ENCODE data around the gene SRXN1. TPM values are rescaled to one million over a fixed set of nuclear protein-coding genes. Genes with fewer than 3 reads are reported as not detected.

The SRXN1 gene
- total RNA-seq, 2 experiments from 2014 or later: 8.9 to 9.3 TPM

DNA sequence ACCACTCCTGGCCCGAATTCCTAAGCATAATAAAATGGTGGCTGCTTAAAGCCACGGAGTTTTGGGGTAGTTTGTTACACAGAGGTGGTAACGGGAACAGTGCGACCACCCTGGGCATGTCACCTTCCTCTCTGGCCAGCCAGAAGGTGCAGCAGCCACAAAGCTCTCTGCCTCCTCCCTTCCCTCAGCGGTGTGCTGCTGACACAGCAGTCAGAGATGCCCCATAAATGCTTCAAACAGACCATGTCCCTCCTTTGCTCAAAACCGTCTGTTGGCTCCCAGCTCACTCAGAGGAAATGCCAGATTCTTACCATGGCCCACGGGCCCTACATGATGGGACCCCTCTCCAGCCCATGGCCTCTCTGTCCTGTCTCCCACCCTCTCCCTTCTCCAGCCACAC is 30.8 kb downstream of the SRXN1 start:
- H3K27me3 Mint-ChIP-seq (ENCODE audit: low read depth): peaks cover 27% of the 10 kb centered on the region
- no peak overlapping the region for H3K27ac Mint-ChIP-seq
- no peak for ATAC-seq
- CTCF ChIA-PET: interaction anchor here (1.4 kb wide), 1 partner anchor 23 kb away, joined by 4 read pairs; no protein-coding TSS in a partner anchor
- H3K4me1 Mint-ChIP-seq (ENCODE audit: low read depth): no peaks in the 10 kb centered on the region
- no peaks in the 10 kb centered on the region for H3K36me3 Mint-ChIP-seq (ENCODE audit: low read depth)
- DNase-seq: no peak
- no peak overlapping the region for H3K4me3 Mint-ChIP-seq
- POLR2A ChIA-PET: no interaction called here
- peaks cover 4% of the 10 kb centered on the region for H3K9me3 Mint-ChIP-seq (ENCODE audit: insufficient read depth)

DNA sequence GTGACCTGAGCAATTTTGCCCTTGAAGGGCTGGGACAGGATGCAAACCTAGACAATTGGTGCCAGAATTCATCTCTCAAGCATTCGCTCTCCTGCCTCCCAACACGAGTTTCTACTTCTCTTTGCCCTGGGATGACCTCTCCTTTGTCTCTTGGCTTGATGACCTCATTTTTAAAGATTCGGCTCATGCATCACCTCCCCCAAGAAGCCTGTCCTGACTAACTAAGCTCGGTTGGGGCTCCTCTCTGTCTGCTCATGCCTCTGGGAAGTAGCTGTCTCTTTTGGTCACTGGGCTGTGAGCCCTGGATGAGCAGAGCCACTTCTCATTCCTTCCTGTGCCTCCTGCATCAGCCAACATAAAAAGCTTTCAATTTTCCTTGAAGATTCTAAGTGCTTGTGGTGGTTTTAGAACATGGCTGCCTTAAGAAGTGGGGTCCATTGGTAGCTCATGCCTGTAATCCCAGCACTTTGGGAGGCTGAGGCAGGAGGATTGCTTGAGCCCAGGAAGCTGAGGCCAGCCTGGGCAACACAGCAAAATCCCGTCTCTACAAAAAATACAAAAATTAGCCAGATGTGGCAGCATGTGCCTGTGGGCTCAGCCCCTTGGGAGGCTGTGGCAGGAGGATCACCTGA is 31.8 kb downstream of the SRXN1 start:
- Mint-ChIP-seq H3K4me3 (no peak overlapping the region), H3K9me3 (ENCODE audit: insufficient read depth) (peaks cover 4% of the 10 kb centered on the region), H3K4me1 (ENCODE audit: low read depth) (no peaks in the 10 kb centered on the region), H3K36me3 (ENCODE audit: low read depth) (no peaks in the 10 kb centered on the region), H3K27ac (no peak overlapping the region), H3K27me3 (ENCODE audit: low read depth) (peaks cover 29% of the 10 kb centered on the region)
- ATAC-seq (no peak), DNase-seq (no peak)
- ChIA-PET POLR2A (no interaction called here), CTCF (interaction anchor here (1.4 kb wide), 1 partner anchor 24 kb away, joined by 4 read pairs; no protein-coding TSS in a partner anchor)

DNA sequence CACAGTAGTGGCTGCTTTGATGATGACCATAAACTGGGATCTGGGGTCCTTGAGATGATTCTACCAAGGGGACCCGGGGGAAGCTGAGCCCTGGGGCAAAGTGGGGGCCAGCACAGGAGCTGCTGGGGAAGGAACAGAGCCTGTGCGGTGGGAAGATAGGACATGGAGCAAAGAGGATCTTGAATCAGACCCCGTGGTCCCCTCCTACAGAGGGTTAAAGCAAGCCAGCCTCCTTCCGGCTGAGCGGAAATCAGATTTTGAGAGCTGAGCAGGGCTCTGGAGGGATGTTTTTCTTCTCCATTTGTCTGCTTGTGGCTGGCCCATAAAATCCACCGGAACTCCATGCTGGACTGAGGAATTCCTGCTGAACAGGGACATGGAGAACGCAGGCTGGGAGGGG is 32.8 kb downstream of the SRXN1 start:
- DNase-seq (no peak), ATAC-seq (no peak)
- ChIA-PET POLR2A (no interaction called here), CTCF (interaction anchor here (0.6 kb wide), 1 partner anchor 21 kb away, joined by 3 read pairs; no protein-coding TSS in a partner anchor)
- Mint-ChIP-seq H3K4me3 (no peak overlapping the region), H3K4me1 (ENCODE audit: low read depth) (no peaks in the 10 kb centered on the region), H3K27ac (no peak overlapping the region), H3K9me3 (ENCODE audit: insufficient read depth) (peaks cover 4% of the 10 kb centered on the region), H3K36me3 (ENCODE audit: low read depth) (no peaks in the 10 kb centered on the region), H3K27me3 (ENCODE audit: low read depth) (peaks cover 30% of the 10 kb centered on the region)

DNA sequence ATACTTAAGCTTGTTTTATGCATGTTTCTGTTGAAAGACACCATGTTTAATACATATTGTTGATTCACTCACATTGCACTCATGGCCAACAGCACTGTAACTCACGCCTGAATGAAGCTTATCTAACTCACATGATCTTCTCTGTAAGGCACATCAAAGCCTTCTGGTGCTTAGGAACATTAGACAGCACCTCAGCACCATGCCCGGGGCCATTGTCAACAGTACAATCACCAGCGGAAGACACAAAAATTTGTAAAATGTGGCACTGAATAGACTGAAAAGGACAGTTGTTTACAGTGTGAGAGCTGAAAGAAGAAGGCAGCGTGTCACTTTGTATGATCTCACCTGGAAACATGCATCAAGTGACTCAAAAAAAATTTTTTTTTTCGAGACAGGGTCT is 34.0 kb downstream of the SRXN1 start:
- ATAC-seq (no peak), DNase-seq (no peak)
- H3K4me3 Mint-ChIP-seq: no peak overlapping the region
- H3K36me3 Mint-ChIP-seq (ENCODE audit: low read depth): no peaks in the 10 kb centered on the region
- peaks cover 4% of the 10 kb centered on the region for H3K9me3 Mint-ChIP-seq (ENCODE audit: insufficient read depth)
- H3K27me3 Mint-ChIP-seq (ENCODE audit: low read depth): peaks cover 34% of the 10 kb centered on the region
- ChIA-PET POLR2A (no interaction called here), CTCF (interaction anchor here (2.9 kb wide), 1 partner anchor 27 kb away, joined by 16 read pairs; no protein-coding TSS in a partner anchor)
- H3K27ac Mint-ChIP-seq: no peak overlapping the region
- H3K4me1 Mint-ChIP-seq (ENCODE audit: low read depth): no peaks in the 10 kb centered on the region

DNA sequence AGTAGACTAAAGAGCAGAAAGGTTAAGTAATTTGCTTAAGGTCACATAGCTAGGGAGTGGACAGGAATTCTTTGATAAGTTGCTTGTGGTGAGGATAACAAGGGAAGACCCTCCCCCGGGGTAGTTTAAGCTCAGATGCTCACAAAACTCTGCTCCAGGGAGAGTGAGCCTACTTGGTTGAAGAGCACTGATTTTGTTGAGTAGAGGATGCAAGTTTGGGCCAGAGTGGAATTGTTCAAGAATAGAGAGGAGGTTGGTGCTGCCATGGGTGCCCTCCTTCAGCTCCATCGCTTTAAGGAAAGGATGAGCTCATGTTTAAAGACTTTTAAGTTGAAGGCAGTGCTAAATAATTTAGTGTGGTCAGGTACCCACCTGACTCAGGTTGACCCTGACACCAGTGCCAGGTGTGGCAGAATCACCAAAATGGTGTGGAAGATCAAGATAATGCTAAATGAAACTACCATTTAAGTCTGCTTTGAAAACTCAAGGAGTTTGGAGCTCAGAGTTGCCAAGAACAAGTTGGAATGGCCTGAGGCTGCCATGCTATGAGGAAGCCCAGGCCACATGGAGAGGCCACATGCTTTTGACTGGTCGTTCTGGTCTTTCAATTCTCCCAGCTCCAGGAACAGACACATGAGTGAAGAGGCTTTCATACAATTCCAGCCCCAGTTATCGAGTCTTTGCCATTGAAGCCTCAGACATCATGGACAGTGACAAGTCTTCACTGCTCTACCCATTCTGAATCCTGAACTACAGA is 34.9 kb downstream of the SRXN1 start:
- ATAC-seq (no peak), DNase-seq (no peak)
- H3K36me3 Mint-ChIP-seq (ENCODE audit: low read depth): no peaks in the 10 kb centered on the region
- H3K4me3 Mint-ChIP-seq: no peak overlapping the region
- H3K4me1 Mint-ChIP-seq (ENCODE audit: low read depth): no peaks in the 10 kb centered on the region
- ChIA-PET CTCF (interaction anchor here (2.9 kb wide), 1 partner anchor 28 kb away, joined by 16 read pairs; no protein-coding TSS in a partner anchor), POLR2A (no interaction called here)
- no peak overlapping the region for H3K27ac Mint-ChIP-seq
- peaks cover 4% of the 10 kb centered on the region for H3K9me3 Mint-ChIP-seq (ENCODE audit: insufficient read depth)
- peaks cover 39% of the 10 kb centered on the region for H3K27me3 Mint-ChIP-seq (ENCODE audit: low read depth)

DNA sequence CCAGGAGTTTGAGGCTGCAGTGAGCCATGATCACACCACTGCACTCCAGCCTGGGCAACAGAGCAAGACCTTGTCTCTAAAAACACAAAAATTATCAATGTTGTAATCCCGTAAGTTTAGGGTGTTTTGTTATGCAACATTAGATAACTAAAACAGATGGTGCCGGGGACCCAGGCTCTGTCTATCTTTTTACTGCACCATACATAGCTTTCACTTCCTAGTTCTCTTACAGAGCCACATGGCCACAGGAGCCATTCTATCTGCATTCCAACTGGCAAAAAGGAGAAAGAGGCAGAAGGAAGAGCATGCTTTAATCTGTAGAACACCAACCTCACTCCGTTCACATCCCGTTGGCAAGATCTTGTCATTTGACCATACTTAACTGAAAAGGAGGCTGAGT is 37.5 kb downstream of the SRXN1 start:
- POLR2A ChIA-PET: no interaction called here
- Mint-ChIP-seq H3K27me3 (ENCODE audit: low read depth) (peaks cover 58% of the 10 kb centered on the region), H3K9me3 (ENCODE audit: insufficient read depth) (peaks cover 4% of the 10 kb centered on the region), H3K4me1 (ENCODE audit: low read depth) (peaks cover 3% of the 10 kb centered on the region), H3K27ac (no peak overlapping the region), H3K4me3 (no peak overlapping the region), H3K36me3 (ENCODE audit: low read depth) (no peaks in the 10 kb centered on the region)
- CTCF ChIA-PET: no interaction called here
- ATAC-seq (no peak), DNase-seq (no peak)

DNA sequence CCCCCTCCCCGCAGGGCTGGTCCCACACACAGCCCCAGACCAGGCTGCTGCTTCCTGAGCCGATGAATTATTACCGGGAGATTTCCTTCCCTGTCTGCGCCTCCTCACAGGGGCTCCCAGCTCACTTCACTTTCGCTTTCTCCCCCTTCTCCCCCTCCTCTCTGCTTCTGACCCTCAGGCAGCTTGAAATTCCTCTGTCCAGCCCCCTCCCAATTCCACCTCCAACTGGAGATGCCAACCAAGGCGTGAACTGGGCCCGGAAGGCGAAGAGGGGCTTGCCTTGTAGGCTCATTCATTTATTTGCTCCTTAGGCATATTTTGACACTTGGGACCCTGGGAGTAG is 41.2 kb downstream of the SRXN1 start:
- DNase-seq (no peak), ATAC-seq (no peak)
- H3K27me3 Mint-ChIP-seq (ENCODE audit: low read depth): peaks cover 58% of the 10 kb centered on the region
- H3K36me3 Mint-ChIP-seq (ENCODE audit: low read depth): no peaks in the 10 kb centered on the region
- ChIA-PET POLR2A (no interaction called here), CTCF (interaction anchor here (2.3 kb wide), 1 partner anchor 34 kb away, joined by 8 read pairs; no protein-coding TSS in a partner anchor)
- H3K27ac Mint-ChIP-seq: no peak overlapping the region
- H3K9me3 Mint-ChIP-seq (ENCODE audit: insufficient read depth): no peaks in the 10 kb centered on the region
- H3K4me1 Mint-ChIP-seq (ENCODE audit: low read depth): peaks cover 4% of the 10 kb centered on the region
- H3K4me3 Mint-ChIP-seq: no peak overlapping the region

DNA sequence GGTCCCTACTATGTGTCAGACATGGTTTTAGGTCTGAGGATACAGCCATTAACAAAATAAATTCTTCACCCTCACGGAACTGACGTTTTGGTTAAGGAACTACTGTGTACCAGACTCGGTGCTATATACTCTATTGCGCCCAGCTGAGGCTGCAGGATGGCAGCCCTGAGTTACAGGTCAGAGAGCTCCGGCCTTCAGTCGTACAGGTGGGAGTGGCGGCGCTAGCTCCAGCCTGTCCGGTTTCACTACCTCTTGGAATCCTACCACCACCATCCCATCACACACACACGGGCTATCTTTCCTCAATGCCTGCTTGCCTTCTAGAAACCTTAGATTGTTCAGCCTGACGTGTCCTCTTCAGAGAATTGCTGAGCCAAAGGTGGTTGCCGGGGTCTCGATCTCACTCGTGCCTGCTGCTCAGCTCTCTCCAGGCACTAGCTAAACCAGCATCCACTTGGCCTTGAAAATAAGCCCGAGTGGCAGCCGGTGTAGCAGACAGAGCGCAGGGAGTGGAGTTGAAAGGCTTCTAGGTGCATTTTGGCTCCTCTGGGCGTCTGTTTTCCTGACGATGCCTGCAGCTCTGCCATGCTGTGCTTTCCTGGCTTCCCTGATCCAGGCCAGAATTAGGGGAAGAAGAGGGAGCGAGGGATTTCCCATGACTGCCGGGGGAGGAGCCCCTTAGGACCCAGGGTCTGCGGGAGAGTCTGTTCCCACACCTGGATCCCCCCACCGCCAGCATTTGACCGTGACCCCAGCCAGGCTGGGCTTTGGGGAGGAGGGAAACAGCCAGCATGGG is 41.8 kb downstream of the SRXN1 start:
- ATAC-seq (no peak), DNase-seq (no peak)
- H3K27me3 Mint-ChIP-seq (ENCODE audit: low read depth): peaks cover 53% of the 10 kb centered on the region
- H3K4me3 Mint-ChIP-seq: no peak overlapping the region
- H3K27ac Mint-ChIP-seq: no peak overlapping the region
- H3K9me3 Mint-ChIP-seq (ENCODE audit: insufficient read depth): no peaks in the 10 kb centered on the region
- peaks cover 4% of the 10 kb centered on the region for H3K4me1 Mint-ChIP-seq (ENCODE audit: low read depth)
- no peaks in the 10 kb centered on the region for H3K36me3 Mint-ChIP-seq (ENCODE audit: low read depth)
- POLR2A ChIA-PET: no interaction called here
- CTCF ChIA-PET: interaction anchor here (2.3 kb wide), 1 partner anchor 34 kb away, joined by 8 read pairs; no protein-coding TSS in a partner anchor

DNA sequence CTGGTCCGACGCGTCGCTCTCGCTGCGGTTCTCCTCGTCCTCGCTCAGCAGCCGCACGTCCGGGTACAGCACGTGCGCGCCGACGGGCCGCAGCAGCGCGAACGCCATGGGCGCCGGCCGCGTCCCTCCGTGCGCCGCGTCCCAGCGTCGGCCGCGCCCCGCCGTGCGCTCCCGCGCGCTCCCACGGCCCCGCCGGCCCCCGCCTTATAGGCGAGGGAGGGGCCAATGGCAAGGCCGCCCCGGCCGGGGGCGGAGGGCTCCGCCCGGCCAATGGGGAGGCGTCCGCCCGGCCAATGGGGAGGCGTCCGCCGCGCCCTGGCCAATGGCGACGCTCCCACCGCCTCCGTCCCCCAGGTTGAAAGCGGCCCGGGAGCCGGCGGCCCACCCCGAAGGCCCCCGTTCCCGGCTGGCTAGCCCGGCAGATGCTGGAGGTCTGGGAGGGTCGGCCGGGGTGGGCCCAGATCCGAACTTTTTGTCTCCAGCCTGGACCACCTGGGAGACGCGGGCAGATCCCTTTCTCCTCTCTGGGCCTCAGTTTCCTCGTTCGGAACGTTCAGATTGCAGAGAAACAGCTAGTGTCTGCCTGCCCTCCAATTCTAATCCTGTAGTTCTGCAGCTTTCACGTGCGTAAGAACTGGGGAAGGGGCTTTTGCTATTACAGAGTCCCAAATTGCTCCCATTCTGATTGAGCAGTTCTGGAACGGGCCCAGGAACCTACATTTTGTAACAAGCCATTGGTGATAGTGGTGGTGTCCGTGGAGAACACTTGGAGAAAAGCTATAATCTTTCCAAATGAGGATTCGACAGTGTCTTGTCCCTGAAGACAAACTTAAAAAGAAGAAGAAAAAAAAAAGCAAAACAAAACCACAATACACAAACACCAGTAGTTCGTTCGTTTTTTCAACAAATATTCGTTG is 42.6 kb downstream of the SRXN1 start, which contains the start of gene TCF15:
Gene TCF15, minus strand, starts transcription at position 180 of the 917 bp plus-strand sequence. Its CDS starts 72 bp downstream, at position 108.
- Mint-ChIP-seq H3K36me3 (ENCODE audit: low read depth) (no peaks in the 10 kb centered on the region), H3K27ac (no peak within 1 kb of the TSS), H3K27me3 (ENCODE audit: low read depth) (peaks cover 50% of the 10 kb centered on the region), H3K9me3 (ENCODE audit: insufficient read depth) (no peaks in the 10 kb centered on the region), H3K4me1 (ENCODE audit: low read depth) (peaks cover 4% of the 10 kb centered on the region), H3K4me3 (no peak within 1 kb of the TSS)
- CTCF ChIA-PET: interaction anchor here (2.3 kb wide), 1 partner anchor 35 kb away, joined by 8 read pairs; no protein-coding TSS in a partner anchor
- no peak for DNase-seq
- ATAC-seq: peak; percentile 50
- POLR2A ChIA-PET: no interaction called here

DNA sequence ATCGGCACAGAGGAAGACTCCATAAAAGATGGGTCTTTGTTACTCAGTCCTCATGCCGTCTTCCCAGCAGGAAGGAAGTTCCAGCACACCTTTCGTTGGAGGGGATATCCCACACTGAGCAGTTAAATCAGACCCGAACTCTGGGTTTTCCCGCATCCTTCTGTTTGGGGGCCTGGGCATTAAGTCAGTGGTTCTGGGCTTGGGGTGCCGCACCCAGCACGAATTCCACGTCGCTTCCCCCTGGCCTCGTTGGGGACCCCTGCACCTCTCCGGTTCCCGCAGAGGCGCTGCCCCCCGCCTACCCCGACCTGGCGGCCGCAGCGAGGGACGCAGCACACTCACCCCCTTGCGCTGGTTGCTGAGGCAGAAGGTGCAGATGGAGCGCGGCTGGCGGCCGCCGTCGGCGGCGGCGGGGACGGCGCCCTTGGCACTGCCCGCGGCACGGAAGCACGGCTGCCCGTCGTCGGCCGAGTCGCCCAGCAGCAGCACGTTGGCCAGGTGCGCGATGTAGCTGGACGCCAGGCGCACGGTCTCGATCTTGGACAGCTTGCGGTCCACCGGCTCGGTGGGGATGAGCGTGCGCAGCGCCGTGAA is 43.5 kb downstream of the SRXN1 start:
- H3K27ac Mint-ChIP-seq: no peak overlapping the region
- H3K4me1 Mint-ChIP-seq (ENCODE audit: low read depth): peaks cover 4% of the 10 kb centered on the region
- ChIA-PET POLR2A (no interaction called here), CTCF (no interaction called here)
- H3K9me3 Mint-ChIP-seq (ENCODE audit: insufficient read depth): no peaks in the 10 kb centered on the region
- H3K4me3 Mint-ChIP-seq: no peak overlapping the region
- no peak for ATAC-seq
- H3K36me3 Mint-ChIP-seq (ENCODE audit: low read depth): no peaks in the 10 kb centered on the region
- no peak for DNase-seq
- H3K27me3 Mint-ChIP-seq (ENCODE audit: low read depth): peaks cover 46% of the 10 kb centered on the region

DNA sequence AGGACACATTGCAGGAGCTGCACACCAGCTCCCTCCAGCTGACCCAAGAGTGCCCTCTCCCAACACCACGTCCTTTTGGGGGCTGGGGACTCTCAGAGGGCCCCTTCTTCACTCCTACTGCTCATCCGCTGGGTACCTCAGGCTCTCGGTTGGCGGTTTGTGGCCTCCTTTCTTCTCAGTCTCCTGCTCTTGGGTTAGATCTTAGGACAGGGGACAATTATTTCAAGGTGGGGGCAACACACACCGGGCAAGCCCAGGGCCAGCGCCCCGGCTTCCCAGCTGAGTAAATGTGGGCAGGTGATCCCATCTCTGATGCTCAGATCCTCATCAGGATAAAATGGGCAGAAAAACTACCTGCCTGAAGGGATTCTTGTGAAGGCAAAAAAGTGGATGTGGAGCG is 44.0 kb downstream of the SRXN1 start:
- Mint-ChIP-seq H3K4me3 (no peak overlapping the region), H3K9me3 (ENCODE audit: insufficient read depth) (no peaks in the 10 kb centered on the region), H3K36me3 (ENCODE audit: low read depth) (no peaks in the 10 kb centered on the region), H3K27me3 (ENCODE audit: low read depth) (peaks cover 45% of the 10 kb centered on the region), H3K27ac (no peak overlapping the region), H3K4me1 (ENCODE audit: low read depth) (peaks cover 4% of the 10 kb centered on the region)
- CTCF ChIA-PET: no interaction called here
- POLR2A ChIA-PET: no interaction called here
- ATAC-seq (no peak), DNase-seq (no peak)

Measured in activated CD8-positive, alpha-beta T cell treated with anti-CD3 and anti-CD28 coated beads, Interleukin-2, amount 10 ng/mL, durations not matched to agents 7 days and 5 days (primary cell).